Activated CD4-positive, alpha-beta T cell treated with anti-CD3 and anti-CD28 coated beads for 36 hours (primary cell): ENCODE results near the gene ARMC12. TPM values are rescaled to one million over a fixed set of nuclear protein-coding genes. Genes with fewer than 3 reads are reported as not detected.
"Not testable (repeated sequence)": the region's sequence is repeated elsewhere in the genome, so short reads cannot be mapped to it uniquely, and the experiment has no call there.

Experiments
- ATAC-seq: fragments of 200-7000 bp; cut with Tn5 transposase; one replicate; pipeline ENCODE4 v1.10.0; 2021; ENCODE audit warnings: mild to moderate bottlenecking, moderate library complexity
- CTCF ChIA-PET: fragments of 350-600 bp; sonication (Branson Sonifier 250); formaldehyde crosslinking; loops from one replicate; lab custom pipeline; 2021; ENCODE audit warnings: antibody characterized with exemption; lab: Charles Lee
- POLR2A ChIA-PET: fragments of 350-600 bp; sonication (Branson Sonifier 250); formaldehyde crosslinking; loops from one replicate; lab custom pipeline; 2021; ENCODE audit warnings: antibody characterized with exemption, inconsistent platforms; lab: Charles Lee
- DNase-seq: peaks from one replicate; pipeline ENCODE4 v3.0.0-alpha.2; 2020
- H3K27ac Mint-ChIP-seq: one replicate; pipeline ENCODE4 v1.8.0; 2021; ENCODE audit warnings: mixed read lengths
- H3K27me3 Mint-ChIP-seq: one replicate; pipeline ENCODE4 v1.8.0; 2021; ENCODE audit warnings: mixed read lengths
- H3K36me3 Mint-ChIP-seq: one replicate; pipeline ENCODE4 v1.8.0; 2021; ENCODE audit warnings: low read depth, mixed read lengths
- H3K4me1 Mint-ChIP-seq: one replicate; pipeline ENCODE4 v1.8.0; 2021; ENCODE audit warnings: mixed read lengths
- H3K4me3 Mint-ChIP-seq: one replicate; pipeline ENCODE4 v1.8.0; 2021; ENCODE audit warnings: mild to moderate bottlenecking, moderate library complexity, mixed read lengths
- H3K9me3 Mint-ChIP-seq: one replicate; pipeline ENCODE4 v1.8.0; 2021; ENCODE audit warnings: low read depth, mixed read lengths
- intact Hi-C, 2 experiments: fragments of 100-400 bp; cut with DNase I in 1 of 2; cut with micrococcal nuclease in 1 of 2; formaldehyde crosslinking; loops; one replicate each; pipeline versions ENCODE4 v1.14.2 to v1.15.1; 2022 to 2024; cut with DNase I, micrococcal nuclease
- total RNA-seq, 2 experiments: library from RNA; stranded (reverse); gene quantifications; one replicate each; pipeline ENCODE4 v1.2.3, GENCODE V29; 2021

Gene ARMC12
- 1 to 10 TPM; 1.3 to 3.0 TPM for total RNA-seq

DNA sequence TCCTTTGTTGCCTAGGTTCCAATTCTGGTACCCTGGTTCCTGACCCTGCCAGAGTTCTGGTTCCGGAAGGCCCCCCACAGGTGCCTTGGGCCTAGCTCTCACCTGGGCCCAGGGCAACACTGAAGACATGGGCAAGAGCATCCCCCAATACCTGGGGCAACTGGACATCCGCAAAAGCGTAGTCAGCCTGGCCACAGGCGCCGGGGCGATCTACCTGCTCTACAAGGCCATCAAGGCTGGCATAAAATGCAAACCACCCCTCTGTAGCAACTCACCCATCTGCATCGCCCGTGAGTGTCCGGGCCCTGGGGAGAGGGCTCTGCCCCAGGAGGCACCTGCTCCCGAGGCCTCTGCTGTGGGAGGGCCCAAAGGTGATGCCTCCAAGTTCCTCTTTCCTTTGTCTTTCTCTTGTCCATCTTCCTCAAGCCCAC lies at the start of gene ARMC12:
ARMC12 (plus strand) TSS at position 51 of the 431 bp plus-strand sequence; CDS start at position 128, 77 bp downstream.
- H3K4me1 Mint-ChIP-seq = peaks cover 52% of the 10 kb centered on the region
- no peak for ATAC-seq

GRCh38 chr6:35687658-35688604 lies 48.9 kb upstream of the ARMC12 start:
- ATAC-seq = peak; percentile 65
- H3K9me3 Mint-ChIP-seq = no peaks in the 10 kb centered on the region
- CTCF ChIA-PET = interaction anchor here (1.0 to 4.3 kb wide), 13 partner anchors 10 to 391 kb away, joined by 3 to 41 read pairs (median 5); partner anchors contain the start of genes ARMC12 and DEF6
- H3K4me1 Mint-ChIP-seq = peaks cover 11% of the 10 kb centered on the region
- H3K27me3 Mint-ChIP-seq = no peaks in the 10 kb centered on the region
- H3K27ac Mint-ChIP-seq = peak overlapping the region; percentile 93
- H3K4me3 Mint-ChIP-seq = peak overlapping the region; percentile 93
- intact Hi-C loops = loop anchor here (1.0 to 5.0 kb wide), 6 partner anchors 19 to 221 kb away; partner anchors contain the start of gene RPL10A (in 1 of the 2)
- peaks cover 17% of the 10 kb centered on the region for H3K36me3 Mint-ChIP-seq
- peak; percentile 78 for DNase-seq
- POLR2A ChIA-PET = interaction anchor here (0.7 to 1.6 kb wide), 4 partner anchors 9 to 44 kb away, joined by 3 to 6 read pairs (median 5); no protein-coding TSS in a partner anchor

More for the DNA sequence above, at the start of gene ARMC12:
- H3K27ac Mint-ChIP-seq = peak within 1 kb of the TSS; percentile 83
- no peaks in the 10 kb centered on the region for H3K36me3 Mint-ChIP-seq
- peak within 1 kb of the TSS; percentile 56 for H3K4me3 Mint-ChIP-seq
- no peaks in the 10 kb centered on the region for H3K27me3 Mint-ChIP-seq
- POLR2A ChIA-PET = interaction anchor here (0.6 to 1.4 kb wide), 6 partner anchors 67 to 153 kb away, joined by 3 to 4 read pairs (median 3); no protein-coding TSS in a partner anchor
- CTCF ChIA-PET = interaction anchor here (0.6 to 7.1 kb wide), 63 partner anchors 9 to 1785 kb away, joined by 3 to 178 read pairs (median 5); partner anchors contain the start of gene PPARD
- no peak for DNase-seq
- intact Hi-C loops = loop anchor here (1.0 to 5.0 kb wide), 7 partner anchors 113 to 440 kb away; partner anchors contain the start of genes DEF6 (in 1 of the 2), PPARD (in 1 of the 2) and RPL10A (in 1 of the 2)
- H3K9me3 Mint-ChIP-seq = no peaks in the 10 kb centered on the region

DNA sequence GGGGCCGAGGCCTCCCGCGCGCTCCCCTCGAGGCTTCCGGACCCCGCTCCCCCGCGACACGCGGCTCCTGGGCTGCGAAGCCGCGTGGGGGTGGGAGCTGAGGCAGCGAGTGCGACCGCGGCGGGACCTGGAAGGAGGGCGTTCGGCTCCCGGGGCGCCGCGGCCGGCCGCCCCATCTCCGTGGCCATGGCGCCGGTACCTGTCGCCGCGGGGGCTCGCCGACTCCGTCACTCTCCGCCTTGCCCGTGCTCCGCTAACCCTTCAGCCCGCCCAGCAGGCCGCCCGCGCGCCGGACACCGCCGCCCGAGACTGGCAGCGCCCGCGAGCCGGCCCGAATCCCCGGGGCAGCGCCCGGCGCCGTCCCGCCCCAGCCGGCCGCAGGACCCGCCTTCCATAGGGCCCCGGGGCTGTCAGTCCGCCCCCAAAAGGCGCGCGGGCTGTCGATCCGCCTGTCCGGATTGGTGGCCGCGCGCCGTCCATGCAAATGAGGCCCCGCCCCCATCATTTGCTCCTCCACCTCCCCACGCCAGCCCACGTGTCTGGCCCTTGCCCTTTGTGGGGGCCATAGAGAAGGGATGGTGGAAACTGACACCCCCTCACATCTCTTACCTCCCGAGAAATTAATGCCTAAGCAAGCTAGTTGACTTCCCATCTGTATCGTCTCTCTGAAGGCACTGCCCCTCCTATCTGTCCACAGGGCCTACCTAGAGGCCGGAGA lies 48.1 kb upstream of the ARMC12 start, which contains the start of gene FKBP5:
FKBP5 (minus strand) TSS at position 311 of the 718 bp plus-strand sequence. CDS start 46,091 bp downstream, outside the sequence.
- POLR2A ChIA-PET = interaction anchor here (0.6 to 1.6 kb wide), 3 partner anchors 20 to 579 kb away, joined by 4 to 6 read pairs (median 4); no protein-coding TSS in a partner anchor
- intact Hi-C loops = loop anchor here (1.0 to 5.0 kb wide), 5 partner anchors 20 to 221 kb away; partner anchors contain the start of gene RPL10A (in 1 of the 2)
- peak within 1 kb of the TSS; percentile 93 for H3K4me3 Mint-ChIP-seq

GRCh38 chr6:35690006-35690405 lies 46.8 kb upstream of the ARMC12 start:
- ATAC-seq, H3K9me3 Mint-ChIP-seq, H3K27me3 Mint-ChIP-seq, H3K27ac Mint-ChIP-seq, intact Hi-C loops, H3K4me3 Mint-ChIP-seq, DNase-seq: not testable (repeated sequence)
- Mint-ChIP-seq H3K36me3 (peaks cover 13% of the 10 kb centered on the region), H3K4me1 (peaks cover 11% of the 10 kb centered on the region)
- ChIA-PET POLR2A (interaction anchor here (1.4 to 1.6 kb wide), 2 partner anchors 21 kb away, joined by 4 to 6 read pairs; no protein-coding TSS in a partner anchor), CTCF (interaction anchor here (0.5 to 1.4 kb wide), 5 partner anchors 17 to 162 kb away, joined by 3 to 4 read pairs (median 4); no protein-coding TSS in a partner anchor)

More for the DNA sequence above, 48.1 kb upstream of the ARMC12 start, which contains the start of gene FKBP5:
- Mint-ChIP-seq H3K27ac (peak within 1 kb of the TSS; percentile 93), H3K36me3 (peaks cover 15% of the 10 kb centered on the region), H3K9me3 (no peaks in the 10 kb centered on the region), H3K27me3 (no peaks in the 10 kb centered on the region), H3K4me1 (peaks cover 8% of the 10 kb centered on the region)
- CTCF ChIA-PET = interaction anchor here (1.1 to 1.4 kb wide), 3 partner anchors 47 to 136 kb away, joined by 3 to 4 read pairs (median 4); no protein-coding TSS in a partner anchor
- DNase-seq (peak; percentile 94), ATAC-seq (peak; percentile 95)

- ChIA-PET CTCF (interaction anchor here (0.8 to 1.1 kb wide), 2 partner anchors 16 to 99 kb away, joined by 4 to 5 read pairs; no protein-coding TSS in a partner anchor), POLR2A (no interaction called here)
- H3K27ac Mint-ChIP-seq = no peak overlapping the region
- peaks cover 11% of the 10 kb centered on the region for H3K4me1 Mint-ChIP-seq
- ATAC-seq (no peak), DNase-seq (no peak)
- H3K9me3 Mint-ChIP-seq = peaks cover 4% of the 10 kb centered on the region
- H3K4me3 Mint-ChIP-seq = no peak overlapping the region
- intact Hi-C loops = no loop called here
- H3K27me3 Mint-ChIP-seq = no peaks in the 10 kb centered on the region
- H3K36me3 Mint-ChIP-seq = peaks cover 13% of the 10 kb centered on the region
Measured at GRCh38 chr6:35690484-35690883, 46.3 kb upstream of the ARMC12 start.

DNA sequence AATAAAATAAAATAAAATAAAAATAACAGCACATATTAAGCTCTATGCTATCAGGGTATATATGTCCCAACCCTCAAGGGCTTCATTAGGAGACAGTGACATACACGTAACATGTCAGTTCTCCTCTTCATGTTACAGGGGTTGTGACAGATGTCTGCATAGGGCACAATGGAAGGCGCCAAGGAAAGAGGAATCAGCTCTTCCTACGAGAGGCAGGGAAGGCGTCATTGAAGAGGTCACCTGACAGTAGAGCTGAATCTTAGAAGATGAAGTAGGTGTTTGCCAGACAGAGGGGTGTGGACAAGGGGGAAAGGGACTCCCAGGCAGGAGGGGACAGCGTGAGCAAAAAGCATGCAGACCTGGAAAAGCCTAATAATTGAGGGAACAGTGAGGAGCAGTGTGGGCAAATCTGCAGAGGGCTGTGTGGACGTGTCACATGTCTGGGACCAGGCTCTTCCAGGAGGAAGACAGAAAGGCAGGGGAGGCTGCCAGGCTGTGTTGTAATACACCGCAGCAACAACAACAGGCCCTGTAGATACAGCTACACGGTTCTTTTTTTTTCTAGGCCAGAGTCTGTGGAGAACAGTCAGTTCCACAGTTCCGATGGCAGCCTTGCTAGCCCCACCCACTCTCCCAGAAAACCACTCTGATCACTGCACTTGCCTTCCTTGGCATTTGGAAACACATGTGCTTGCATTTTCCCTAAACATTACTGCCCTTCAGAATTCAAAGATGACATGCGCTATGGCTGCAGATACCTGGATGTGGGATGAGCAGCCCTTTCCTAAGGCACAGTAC lies 45.6 kb upstream of the ARMC12 start:
- H3K36me3 Mint-ChIP-seq = peaks cover 13% of the 10 kb centered on the region
- no peaks in the 10 kb centered on the region for H3K27me3 Mint-ChIP-seq
- H3K9me3 Mint-ChIP-seq = peaks cover 4% of the 10 kb centered on the region
- no peak overlapping the region for H3K27ac Mint-ChIP-seq
- ATAC-seq (no peak), DNase-seq (no peak)
- peaks cover 11% of the 10 kb centered on the region for H3K4me1 Mint-ChIP-seq
- H3K4me3 Mint-ChIP-seq = no peak overlapping the region
- intact Hi-C loops = no loop called here
- CTCF ChIA-PET = interaction anchor here (0.6 to 1.1 kb wide), 2 partner anchors 28 to 99 kb away, joined by 3 to 5 read pairs; no protein-coding TSS in a partner anchor
- POLR2A ChIA-PET = no interaction called here

GRCh38 chr6:35694462-35694861 lies 42.4 kb upstream of the ARMC12 start:
- Mint-ChIP-seq H3K36me3 (peaks cover 3% of the 10 kb centered on the region), H3K4me1 (peaks cover 5% of the 10 kb centered on the region), H3K27ac (no peak overlapping the region), H3K27me3 (no peaks in the 10 kb centered on the region), H3K9me3 (peaks cover 4% of the 10 kb centered on the region), H3K4me3 (no peak overlapping the region)
- intact Hi-C loops = no loop called here
- ATAC-seq (peak; percentile 53), DNase-seq (no peak)
- CTCF ChIA-PET = no interaction called here
- POLR2A ChIA-PET = no interaction called here

DNA sequence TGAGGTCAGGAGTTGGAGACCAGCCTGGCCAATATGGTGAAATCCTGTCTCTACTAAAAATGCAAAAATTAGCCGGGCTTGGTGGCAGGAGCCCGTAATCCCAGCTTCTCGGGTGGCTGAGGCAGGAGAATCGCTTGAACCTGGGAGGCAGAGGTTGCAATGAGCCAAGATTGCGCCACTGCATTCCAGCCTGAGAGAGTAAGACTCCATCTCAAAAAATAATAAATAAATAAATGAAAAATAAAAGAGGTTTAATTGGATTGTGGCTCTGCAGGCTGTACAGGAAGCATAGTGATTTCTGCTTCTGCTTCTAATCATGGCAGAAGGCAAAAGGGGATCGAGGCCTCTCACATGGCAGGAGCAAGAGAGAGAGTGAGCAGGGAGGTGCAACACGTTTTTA lies 38.4 kb upstream of the ARMC12 start:
- H3K4me3 Mint-ChIP-seq, CTCF ChIA-PET, H3K27ac Mint-ChIP-seq, DNase-seq, H3K4me1 Mint-ChIP-seq, intact Hi-C loops, POLR2A ChIA-PET, H3K36me3 Mint-ChIP-seq, H3K27me3 Mint-ChIP-seq, ATAC-seq, H3K9me3 Mint-ChIP-seq: not testable (repeated sequence)

GRCh38 chr6:35698858-35699257 lies 38.0 kb upstream of the ARMC12 start:
- DNase-seq (no peak), ATAC-seq (no peak)
- Mint-ChIP-seq H3K36me3 (peaks cover 4% of the 10 kb centered on the region), H3K4me1 (peaks cover 5% of the 10 kb centered on the region), H3K27me3 (no peaks in the 10 kb centered on the region), H3K4me3 (no peak overlapping the region), H3K27ac (no peak overlapping the region), H3K9me3 (peaks cover 6% of the 10 kb centered on the region)
- POLR2A ChIA-PET = no interaction called here
- intact Hi-C loops = no loop called here
- CTCF ChIA-PET = no interaction called here

DNA sequence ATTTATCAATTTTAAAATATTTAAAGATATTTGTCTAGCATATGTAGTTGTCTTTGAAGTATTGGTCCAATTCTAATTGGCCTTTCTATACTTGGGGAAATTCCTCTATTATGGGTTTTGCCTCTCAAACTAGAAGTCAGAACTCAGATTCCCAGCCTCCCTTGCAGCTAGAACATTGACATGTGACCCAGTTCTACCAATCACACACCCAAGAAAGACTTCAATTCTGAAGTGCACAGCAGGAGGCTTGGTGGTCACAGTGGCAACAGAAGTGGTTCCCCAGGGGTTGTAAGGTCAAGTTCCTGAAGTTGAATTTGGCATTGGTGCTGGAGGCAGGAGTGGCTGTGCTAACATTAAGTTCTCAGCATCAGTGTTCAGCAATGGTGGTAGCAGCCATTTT lies 33.3 kb upstream of the ARMC12 start:
- DNase-seq (no peak), ATAC-seq (no peak)
- Mint-ChIP-seq H3K36me3 (peaks cover 3% of the 10 kb centered on the region), H3K27ac (no peak overlapping the region), H3K4me3 (no peak overlapping the region), H3K9me3 (peaks cover 4% of the 10 kb centered on the region), H3K27me3 (no peaks in the 10 kb centered on the region), H3K4me1 (peaks cover 3% of the 10 kb centered on the region)
- ChIA-PET POLR2A (no interaction called here), CTCF (no interaction called here)
- intact Hi-C loops = no loop called here
